A673 (cell line): ENCODE measurements around the gene CPNE2.

Experiments used
- EZH2 ChIP-seq: fragments of 200-600 bp; sonication (generic); IDR thresholded peaks from 2 replicates; pipeline ENCODE4 v1.6.1; 2017; ENCODE audit warnings: borderline replicate concordance, low read depth, mild to moderate bottlenecking, mixed read lengths, antibody characterized with exemption, low read length; ENCODE audit not compliant: poor library complexity, severe bottlenecking
- TF ChIP-seq, protein P1 (sequence below): fragments of 300-800, 200-600 bp; sonication (generic); conservative IDR thresholded peaks from 2 replicates; pipeline ENCODE4 v1.5.1; 2017; ENCODE audit warnings: low read depth, mild to moderate bottlenecking, antibody characterized with exemption, low read length, moderate library complexity, mixed read lengths

DNA sequence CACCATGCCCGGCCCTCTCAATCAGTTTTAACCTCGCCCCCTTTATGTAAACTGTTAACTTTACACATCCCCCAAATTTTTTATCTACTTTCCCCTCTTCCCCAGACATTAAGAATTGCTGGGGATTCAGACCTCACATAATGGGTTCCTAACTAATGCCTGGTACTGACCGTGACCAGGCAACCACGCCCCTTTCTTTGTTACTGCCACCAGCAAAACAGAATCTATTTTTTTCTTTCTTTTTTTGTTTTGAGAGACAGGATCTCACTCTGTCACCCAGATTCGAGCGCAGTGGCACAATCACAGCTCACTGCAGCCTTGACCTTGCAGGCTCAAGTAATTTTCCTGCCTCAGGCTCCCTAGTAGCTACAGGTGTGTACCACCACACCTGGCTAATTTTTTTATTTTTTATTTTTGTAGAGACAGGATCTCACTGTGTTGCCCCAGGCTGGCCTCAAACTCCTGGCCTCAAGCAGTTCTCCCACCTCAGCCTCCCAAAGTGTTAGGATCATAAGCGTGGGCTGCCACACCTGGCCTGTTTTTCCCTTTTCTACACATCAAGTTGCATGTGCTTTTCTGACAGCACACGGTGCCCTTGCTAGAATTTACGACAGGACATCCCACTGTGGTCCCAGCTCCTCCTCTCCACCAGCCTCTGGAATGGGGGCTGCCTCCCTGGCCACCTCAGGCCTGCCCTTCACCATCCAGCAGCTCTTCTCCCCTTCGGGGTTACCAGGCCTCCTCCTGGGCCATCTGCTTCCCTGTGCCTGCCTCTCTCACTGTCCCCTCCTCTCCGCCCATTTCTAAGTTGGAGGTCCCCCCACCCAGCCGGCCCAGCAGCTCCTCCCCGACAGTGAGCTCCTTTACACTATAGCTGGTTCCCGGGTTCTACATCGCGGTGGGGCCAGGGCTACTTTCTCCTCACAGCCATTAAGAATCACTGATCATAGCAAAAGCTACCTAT, 10.8 kb downstream of the CPNE2 start:
- TF ChIP-seq, protein P1, sequence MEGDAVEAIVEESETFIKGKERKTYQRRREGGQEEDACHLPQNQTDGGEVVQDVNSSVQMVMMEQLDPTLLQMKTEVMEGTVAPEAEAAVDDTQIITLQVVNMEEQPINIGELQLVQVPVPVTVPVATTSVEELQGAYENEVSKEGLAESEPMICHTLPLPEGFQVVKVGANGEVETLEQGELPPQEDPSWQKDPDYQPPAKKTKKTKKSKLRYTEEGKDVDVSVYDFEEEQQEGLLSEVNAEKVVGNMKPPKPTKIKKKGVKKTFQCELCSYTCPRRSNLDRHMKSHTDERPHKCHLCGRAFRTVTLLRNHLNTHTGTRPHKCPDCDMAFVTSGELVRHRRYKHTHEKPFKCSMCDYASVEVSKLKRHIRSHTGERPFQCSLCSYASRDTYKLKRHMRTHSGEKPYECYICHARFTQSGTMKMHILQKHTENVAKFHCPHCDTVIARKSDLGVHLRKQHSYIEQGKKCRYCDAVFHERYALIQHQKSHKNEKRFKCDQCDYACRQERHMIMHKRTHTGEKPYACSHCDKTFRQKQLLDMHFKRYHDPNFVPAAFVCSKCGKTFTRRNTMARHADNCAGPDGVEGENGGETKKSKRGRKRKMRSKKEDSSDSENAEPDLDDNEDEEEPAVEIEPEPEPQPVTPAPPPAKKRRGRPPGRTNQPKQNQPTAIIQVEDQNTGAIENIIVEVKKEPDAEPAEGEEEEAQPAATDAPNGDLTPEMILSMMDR: no peak
- no peak for TF ChIP-seq EZH2
